HG02610 (cell line): ENCODE data around the gene ATAD3B.
"Not testable (repeated sequence)": the region's sequence is repeated elsewhere in the genome, so short reads cannot be mapped to it uniquely, and the experiment has no call there.

Experiments used
- ATAC-seq: cut with Tn5 transposase; IDR thresholded peaks from one replicate; pipeline ENCODE4 v1.9.1; 2021; ENCODE audit warnings: mild to moderate bottlenecking, moderate library complexity; ENCODE audit not compliant: unreplicated experiment

The ATAD3B gene

DNA sequence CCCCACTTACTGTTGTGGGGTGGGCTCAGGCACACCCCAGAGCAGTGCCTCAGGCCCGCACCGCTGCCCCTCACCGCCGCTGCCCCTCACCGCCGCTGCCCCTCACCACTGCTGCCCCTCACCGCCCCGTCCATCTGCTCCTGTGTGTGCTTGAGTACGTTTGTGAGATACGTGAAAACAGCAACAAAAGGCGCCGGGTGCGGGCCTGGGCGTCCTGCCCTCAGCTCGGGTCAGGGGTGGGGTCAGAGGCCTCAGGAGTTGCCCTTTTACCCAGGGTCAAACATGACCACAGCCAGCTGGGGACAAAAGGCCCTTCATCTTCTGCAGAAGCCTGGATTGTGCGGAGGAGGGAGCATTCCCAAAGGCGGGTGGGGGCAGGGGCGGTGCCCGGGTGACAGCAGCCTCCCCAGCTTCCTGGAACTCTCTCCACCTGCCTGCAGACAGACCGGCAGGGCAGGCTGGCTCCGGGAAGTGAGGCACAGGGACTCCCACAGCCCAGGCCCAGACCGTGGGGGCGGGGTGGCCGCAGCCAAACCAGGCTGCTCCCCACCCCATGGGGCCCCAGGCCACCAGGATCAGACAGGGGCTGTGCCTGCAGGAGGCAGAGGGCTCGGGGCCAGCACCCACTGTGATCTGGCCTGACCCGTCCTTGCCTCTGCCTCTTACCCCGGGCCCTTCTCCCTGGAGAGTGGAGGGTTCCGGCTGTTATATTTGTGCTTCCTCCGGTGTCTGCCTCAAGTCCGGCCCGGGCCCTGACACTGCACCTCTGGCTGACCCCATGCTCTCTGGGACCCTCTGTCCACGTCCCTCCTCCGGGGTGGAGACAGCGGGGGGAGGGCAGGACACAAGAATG lies 38.4 kb upstream of the ATAD3B start:
- no peak for ATAC-seq

DNA sequence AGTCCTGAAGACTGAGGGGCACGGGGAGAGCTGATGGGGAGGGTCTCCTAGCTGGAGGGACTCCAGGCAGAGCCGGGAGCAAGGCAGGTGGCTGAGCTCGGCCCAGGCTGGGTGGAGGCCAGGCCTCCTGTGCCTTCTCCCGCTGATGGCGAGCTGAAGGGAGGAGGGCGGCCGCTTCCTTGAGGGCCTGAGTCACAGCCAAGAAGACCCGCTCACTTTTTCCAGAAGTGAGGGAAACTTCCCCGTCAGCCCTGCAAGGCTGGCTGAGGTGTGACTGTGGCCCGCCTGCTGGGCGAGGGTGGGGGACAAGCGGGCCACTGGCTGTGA lies 37.8 kb upstream of the ATAD3B start:
- ATAC-seq: no peak

DNA sequence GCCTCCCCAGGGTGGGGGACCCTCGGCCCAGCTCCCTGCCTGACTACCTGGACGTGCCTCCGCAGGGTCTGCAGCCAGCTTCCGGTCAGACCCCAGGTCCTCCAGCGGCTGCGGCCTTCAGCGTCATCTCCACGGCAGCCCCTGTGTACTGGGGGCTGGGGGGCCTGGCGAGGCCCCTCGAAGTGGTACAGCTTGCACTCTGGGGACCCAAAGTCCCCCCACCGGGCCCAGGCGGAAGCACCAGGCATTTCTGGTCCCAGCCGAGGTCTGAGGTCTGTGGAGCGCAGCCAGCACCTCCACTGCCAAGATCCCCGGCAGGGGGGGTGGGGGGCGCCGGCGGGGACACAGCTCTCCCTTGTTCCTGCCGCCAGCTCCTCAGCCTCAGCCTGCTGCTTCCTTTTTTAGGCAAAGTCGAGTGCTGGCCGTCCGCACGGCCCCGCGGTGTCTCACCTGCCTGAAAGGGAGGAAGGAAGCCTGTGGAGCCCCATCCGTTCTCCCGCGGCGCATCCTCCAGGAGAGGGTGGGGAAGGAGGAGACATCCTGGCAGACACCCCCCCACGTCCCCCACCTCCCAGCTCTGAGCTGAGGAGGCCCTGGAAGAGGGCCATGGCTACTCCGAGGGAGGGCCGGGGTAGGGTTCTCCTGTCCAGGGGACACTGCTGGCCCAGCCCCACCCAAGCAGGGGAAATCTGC lies 37.3 kb upstream of the ATAD3B start:
- no peak for ATAC-seq

DNA sequence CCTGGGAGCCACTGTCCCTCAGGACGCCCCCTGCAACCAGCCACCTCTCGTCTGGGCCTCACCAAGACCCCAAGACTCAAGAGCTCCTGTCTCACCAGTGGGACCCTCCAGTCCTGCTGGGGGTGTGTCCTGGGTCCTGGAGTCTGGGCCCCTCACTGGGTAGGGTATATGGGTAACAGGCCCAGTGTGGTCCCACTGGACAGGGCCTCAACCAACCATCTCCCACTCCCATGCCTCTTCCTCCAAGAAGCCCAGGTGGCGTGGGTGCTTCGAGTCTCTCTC lies 36.8 kb upstream of the ATAD3B start:
- ATAC-seq: no peak

DNA sequence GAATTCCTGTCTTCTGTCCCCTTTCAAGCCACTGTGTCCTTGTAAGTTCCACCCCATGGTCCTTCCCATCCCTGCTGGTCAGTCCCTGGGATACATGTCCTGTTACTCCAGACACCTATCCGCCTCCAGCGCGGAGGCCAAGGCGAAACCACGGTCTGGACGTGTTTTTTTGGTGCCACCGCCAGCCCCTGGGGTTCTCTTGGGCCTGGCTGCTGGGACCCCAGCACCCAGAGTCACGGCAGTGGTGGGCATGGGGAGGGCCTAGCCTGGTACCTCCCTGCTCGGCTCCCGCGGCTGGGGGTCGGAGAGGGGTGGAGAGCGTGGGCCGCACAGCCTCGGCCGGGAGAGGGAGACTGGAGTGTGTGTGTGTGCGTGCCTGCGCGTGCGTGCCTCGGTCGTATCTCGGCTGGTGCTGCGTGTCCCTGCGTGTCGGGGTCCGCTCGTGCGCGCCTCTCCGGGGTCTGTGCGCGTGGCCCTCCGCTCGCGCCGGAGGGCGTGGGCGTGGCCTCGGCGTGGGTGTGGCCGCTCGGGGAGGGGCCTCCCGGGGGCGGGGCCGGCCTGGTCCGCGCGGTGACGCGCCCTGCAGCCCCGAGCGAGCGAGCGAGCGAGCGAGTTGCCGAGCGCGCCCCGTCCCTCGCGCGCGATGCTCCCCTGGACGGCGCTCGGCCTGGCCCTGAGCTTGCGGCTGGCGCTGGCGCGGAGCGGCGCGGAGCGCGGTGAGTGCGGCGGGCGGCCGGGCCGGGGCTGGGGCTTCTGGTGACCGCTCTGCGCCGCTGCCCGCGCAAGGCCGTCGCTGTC lies 36.3 kb upstream of the ATAD3B start, which contains the start of gene VWA1:
VWA1 (plus strand) TSS at position 585 of the 798 bp plus-strand sequence; CDS start at position 644, 59 bp downstream.
- no peak for ATAC-seq

DNA sequence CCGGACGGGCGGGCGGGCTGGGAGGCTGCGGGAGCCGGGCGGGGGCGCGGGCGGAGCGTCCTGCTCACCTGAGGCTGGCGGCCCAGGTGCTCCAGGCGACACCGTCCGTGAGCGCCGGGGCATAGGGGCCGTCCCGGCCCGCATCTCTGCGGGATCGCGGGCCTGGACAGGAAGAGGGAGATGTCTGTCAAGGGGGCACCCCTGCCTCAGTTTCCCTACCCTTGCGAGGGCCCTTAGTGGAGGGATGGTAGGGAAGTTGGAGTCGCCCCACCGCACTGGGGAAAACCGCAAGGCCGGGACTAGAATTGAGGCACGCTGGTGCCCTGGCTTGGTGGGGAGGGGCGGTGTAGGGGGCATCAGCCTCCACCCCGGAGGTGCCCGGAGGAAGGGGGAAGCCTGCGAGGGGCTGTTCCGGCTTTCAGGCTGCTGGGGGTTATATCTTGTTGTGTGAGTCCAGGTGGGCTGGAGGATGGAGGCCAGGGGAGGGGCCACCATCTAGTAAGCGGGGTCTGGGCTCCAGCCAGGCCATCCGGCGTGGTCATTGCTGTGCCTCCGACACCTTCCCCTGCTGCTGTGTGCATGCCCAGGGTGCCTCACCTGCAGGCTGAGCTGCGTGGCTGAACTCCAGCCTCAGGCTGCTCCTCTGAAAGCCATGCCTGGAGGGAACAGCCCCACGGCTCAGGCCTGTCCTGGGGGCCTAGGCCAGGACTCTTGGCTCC lies 35.5 kb upstream of the ATAD3B start:
- no peak for ATAC-seq

DNA sequence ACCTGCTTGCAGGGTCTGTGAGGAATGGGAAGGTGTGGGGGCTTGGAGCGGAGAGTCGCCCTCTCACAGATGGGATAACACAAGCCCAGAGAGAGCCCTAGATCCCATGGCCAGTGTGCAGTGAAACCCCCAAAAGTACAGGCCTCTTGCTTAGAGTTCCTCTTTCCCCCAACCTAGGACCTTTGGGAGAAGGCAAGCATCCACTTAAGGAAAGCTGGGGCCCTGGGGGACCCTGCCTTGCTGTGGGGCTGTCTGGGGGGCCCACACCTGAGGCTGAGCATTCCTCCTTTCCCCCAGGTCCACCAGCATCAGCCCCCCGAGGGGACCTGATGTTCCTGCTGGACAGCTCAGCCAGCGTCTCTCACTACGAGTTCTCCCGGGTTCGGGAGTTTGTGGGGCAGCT lies 34.9 kb upstream of the ATAD3B start:
- ATAC-seq: no peak

DNA sequence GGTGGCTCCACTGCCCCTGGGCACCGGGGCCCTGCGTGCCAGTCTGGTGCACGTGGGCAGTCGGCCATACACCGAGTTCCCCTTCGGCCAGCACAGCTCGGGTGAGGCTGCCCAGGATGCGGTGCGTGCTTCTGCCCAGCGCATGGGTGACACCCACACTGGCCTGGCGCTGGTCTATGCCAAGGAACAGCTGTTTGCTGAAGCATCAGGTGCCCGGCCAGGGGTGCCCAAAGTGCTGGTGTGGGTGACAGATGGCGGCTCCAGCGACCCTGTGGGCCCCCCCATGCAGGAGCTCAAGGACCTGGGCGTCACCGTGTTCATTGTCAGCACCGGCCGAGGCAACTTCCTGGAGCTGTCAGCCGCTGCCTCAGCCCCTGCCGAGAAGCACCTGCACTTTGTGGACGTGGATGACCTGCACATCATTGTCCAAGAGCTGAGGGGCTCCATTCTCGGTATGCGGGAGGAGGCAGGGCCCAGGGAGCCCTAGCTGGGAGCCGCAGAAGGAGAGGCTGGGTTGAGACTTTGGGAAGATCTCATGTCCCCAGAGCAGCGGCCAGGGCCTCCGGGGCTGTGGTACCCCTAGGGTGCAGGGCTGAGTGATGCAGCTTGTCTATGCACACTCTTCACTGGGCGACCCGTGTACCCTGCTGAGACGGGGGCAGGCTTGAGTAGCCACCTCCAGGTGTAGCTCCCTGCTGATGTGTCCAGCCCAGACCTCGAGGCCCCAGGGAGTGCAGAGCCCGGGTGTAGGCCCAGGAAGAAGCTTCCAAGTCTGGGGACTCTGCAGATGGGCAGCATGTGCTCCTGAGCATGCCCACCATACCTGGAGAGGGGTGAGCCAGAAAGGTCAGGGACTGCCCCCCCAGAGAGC lies 34.3 kb upstream of the ATAD3B start:
- ATAC-seq: no peak

DNA sequence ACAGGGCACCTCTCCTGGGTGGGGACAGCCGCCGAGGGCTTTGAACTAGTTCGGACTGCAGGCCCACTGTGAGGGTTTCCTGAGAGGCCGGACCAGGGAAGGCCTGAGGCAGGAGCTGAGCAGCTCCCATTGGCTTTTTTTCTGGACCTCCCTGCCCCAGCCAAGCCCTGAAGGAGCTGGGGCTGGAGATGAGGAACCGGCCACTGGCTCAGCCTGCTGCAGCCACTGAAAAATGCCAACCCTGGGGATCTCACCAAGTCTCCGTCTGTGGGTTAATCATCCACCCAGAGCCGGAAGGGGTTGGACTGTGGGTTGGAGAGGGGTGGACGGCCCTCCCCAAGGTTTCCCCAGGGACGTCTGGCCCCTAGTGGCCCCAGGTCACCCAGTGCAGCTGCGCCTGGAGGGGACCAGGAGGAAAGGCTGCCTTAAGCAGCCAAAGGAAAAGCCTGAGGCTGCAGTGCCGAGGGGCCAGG lies 33.6 kb upstream of the ATAD3B start:
- no peak for ATAC-seq

DNA sequence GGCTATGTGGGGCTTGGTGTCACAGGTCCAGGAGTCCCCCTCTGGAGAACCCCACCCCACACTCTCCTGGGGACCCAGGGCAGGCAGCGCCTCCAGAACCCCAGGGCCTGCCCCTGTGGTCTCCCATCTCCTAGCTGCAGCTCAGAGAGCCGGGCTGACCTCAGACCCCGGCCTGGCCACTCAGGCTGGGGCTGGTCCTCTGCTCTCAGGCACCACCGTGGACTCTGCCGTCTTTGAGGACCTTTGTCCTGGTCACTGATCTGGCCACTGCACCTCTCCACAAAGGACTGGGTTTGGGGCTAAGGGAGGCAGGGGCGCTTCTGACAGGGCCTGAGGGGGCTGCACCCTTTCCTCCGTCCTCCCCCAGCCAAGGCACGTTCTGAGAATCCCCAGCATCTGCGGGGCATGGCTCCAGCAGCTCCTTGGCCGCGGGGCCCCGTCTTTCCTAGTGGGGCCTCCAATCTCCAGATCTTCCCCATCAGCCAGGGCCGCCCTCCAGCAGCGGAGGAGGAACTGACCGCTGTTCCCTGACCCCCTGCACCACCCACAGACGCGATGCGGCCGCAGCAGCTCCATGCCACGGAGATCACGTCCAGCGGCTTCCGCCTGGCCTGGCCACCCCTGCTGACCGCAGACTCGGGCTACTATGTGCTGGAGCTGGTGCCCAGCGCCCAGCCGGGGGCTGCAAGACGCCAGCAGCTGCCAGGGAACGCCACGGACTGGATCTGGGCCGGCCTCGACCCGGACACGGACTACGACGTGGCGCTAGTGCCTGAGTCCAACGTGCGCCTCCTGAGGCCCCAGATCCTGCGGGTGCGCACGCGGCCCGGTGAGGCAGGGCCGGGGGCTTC lies 32.8 kb upstream of the ATAD3B start:
- ATAC-seq: no peak

DNA sequence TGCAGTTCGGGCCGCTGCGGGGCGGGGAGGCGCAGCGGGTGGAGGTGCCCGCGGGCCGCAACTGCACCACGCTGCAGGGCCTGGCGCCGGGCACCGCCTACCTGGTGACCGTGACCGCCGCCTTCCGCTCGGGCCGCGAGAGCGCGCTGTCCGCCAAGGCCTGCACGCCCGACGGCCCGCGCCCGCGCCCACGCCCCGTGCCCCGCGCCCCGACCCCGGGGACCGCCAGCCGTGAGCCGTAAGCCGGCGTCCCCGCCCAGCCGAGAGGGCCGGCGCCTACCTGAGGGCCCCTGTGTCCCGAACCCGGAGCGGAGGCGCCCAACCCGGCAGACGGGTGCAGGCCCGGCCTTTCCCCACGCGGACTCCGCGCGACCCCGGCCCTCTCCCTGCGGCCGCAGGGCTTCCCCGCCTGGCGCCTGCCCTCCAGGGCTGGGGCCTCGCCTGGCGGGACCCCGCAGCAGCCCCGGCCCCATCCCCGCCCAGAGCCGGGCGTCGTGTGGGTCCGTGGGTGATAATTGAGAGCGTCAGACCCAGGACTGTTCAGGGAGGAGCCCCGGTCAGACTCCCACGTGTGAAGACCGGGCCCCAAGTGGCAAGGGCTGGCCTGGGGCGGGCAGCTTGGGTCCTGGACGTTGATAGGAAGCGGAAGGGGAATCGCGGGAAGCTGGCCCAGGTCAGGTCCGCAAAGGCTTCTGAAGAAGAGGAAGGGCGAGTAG lies 31.9 kb upstream of the ATAD3B start:
- ATAC-seq: no peak

DNA sequence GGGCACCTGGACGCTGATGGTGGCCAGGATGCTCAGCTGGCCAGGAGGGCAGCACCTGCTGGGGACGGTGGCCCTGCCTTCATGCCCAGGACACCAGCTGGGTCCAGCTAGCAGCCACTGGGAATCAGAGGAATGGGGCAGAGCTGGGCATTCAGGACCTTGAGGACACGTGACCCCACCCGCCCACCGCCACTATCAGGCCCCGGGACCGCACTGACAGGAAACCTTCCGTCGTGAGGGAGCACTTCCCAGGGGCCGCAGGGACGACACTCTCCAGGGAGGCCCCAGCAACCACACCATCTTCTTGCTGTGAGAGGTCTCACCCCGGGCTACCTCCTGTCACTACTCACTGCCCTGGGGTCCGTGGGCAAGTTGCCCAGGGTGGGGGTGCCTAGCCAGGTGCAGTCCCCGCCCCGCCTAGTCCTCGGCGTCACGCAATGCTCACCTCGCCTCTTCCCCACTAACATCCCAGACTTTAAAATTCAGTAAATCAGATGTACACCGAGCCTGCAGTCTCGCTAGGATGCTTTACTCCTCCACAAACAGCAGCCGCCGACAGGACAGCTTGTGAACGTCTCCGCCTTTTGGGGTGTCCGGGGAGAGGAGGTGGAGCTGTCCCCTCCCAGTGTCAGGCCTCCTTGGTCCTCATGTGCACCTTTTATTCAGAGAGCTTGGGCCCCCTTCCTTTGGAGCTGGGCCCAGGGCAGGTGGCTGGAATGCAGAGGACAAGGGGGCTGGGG lies 31.1 kb upstream of the ATAD3B start:
- ATAC-seq: no peak

DNA sequence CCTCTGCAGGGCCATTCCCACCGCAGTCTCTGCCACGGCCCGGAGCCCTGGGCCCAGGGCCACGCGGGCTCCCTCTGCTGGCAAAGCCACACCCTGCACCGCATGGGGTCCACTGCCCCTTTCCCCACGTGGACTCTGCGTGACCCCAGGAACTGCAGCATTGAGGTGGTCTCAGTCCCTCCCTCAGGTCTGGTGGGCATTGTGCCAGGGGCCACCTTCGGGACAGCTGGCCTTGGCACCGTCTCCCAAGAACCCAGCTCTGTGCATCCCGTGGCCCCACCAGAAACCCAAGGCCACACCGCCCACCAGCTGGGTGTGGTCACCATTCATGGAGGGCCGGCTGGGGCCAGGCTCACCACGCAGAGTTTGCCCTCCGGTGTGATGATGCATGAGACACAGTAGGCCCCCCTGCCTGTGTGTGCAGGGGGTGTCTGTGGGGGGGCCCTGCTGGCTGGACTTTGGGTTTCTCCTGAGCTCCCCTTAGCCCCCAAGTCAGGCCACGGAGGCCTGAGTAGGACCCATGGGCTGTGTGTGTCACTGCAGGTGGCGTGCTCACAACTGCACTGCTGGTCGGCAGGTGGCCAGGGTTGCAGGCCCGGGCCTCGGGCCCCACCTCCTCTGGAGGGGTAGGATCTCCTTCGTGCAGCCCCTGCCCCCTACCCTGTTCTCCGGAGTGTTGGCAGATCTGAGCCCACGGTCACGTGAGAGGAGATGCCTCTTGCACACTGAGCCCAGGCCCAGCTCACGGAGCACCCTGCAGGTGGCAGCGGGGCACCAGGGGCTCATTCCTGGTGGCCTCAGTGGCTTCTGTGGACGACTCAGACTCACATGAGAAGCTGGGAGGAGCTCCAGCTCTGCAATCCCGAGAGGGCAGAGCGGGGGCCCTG lies 30.3 kb upstream of the ATAD3B start:
- no peak for ATAC-seq

DNA sequence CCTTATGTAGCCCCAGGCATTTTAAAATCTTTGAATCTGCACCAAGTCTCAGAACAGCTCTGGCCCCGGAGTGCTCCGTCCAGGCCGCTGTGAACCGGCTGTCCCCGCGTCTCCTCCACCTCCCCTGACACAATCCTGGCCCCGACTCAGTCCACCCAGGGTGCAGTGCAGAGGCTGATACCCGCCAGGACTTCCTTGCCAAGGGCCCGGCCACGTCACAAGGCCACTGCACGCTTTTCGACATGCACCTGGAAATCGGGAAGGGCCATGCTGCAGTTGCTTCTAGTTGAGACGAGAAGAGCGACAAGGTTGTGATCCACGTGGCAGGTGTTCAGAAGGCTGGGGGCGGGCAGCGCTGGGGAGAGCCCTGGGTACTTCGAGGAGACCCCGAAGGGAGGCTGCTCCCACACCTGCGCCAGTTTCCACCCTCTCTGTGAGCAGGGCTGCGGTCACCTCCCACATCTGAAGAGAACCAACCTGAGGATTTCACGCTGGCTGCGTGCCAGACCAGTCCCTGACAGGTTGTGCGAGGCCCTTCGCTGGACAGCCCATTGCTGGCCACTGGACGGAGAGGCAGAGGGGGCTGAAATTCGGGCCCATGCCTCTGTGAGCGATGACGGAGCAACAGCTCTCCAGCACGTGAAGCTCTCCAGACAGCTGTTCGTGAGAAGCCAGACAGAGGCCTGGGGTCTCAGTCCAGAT lies 29.3 kb upstream of the ATAD3B start:
- ATAC-seq: no peak

DNA sequence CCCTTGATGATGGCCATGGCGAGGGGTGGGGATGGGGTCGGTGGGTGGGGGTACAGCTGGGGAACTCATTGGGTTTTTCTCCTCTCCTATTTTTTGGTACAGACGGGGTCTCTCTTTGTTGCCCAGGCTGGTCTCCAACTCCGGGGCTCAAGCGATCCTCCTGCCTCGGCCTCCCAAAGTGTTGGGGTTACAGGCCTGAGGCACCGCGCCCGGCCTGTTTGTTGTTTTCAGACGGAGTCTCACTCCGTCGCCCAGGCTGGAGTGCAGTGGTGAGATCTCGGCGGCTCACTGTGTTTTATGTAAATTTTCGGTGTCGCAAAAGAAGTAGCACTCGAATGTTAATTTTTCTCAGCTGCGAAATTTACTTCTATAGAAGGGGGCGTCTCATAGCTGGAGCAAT lies 24.9 kb upstream of the ATAD3B start:
- ATAC-seq: not testable (repeated sequence)

DNA sequence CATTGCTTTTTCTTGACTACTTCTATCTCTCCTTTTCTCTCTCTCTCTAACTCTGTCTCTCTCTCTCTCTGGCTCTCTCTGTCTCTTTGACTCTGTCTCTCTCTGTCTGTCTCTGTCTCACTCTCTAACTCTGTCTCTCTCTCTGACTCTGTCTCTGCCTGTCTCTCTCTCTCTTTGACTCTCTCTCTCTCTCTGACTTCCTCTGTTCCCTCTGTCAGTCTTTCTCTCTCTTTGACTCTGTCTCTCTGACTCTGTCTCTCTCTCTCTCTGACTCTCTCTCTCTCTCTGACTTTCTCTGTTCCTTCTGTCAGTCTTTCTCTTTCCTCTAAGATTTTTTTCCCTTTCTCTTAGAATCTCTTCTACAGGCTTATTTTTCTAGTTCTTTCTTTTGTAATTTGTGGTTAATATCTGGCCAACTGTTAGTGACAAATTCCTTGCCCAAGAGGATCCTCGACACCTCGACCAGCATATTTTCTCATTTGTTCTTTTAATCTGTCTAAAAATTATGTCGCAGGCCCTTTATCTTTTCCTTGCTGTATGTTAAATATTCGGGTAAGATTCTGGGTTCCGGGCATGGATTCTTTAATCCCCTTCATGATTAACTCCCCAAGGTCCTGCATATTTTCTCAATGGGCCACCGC lies 22.3 kb upstream of the ATAD3B start, which contains the start of gene ATAD3C:
ATAD3C (plus strand) TSS at position 591 of the 641 bp plus-strand sequence. CDS start 995 bp downstream, outside the sequence.
- ATAC-seq: no peak
